Activated T-cell treated with anti-CD3 and anti-CD28 coated beads, Interleukin-2, amount 50 U/mL, for 72 hours (primary cell): ENCODE results near the gene ABTB2. TPM values are rescaled to one million over a fixed set of nuclear protein-coding genes. Genes with fewer than 3 reads are reported as not detected.

Source experiments
- ATAC-seq, 2 donors: fragments of 150-1000 bp; cut with Tn5 transposase; replicated peaks in 1 of 2; 2 replicates each; pipeline ENCODE4 v1.10.0; 2021; ENCODE audit warnings: moderate library complexity in 2 of 2, mild to moderate bottlenecking in 1 of 2
- DNase-seq, 2 donors: peaks; one replicate each; pipeline ENCODE4 v3.0.0; 2021 to 2022; ENCODE audit warnings: mixed read lengths in 1 of 2
- H3K27ac Mint-ChIP-seq: one replicate; pipeline ENCODE4 v1.8.0; 2022; ENCODE audit warnings: mild to moderate bottlenecking, moderate library complexity, mixed read lengths
- H3K27me3 Mint-ChIP-seq: one replicate; pipeline ENCODE4 v1.8.0; 2022; ENCODE audit warnings: low read depth, mixed read lengths
- H3K36me3 Mint-ChIP-seq, 2 donors: one replicate each; pipeline ENCODE4 v1.8.0; 2022; ENCODE audit warnings: mixed read lengths in 2 of 2, mild to moderate bottlenecking in 1 of 2; ENCODE audit not compliant: insufficient read depth in 2 of 2
- H3K4me1 Mint-ChIP-seq: one replicate; pipeline ENCODE4 v1.8.0; 2022; ENCODE audit warnings: low read depth, mixed read lengths
- H3K4me3 Mint-ChIP-seq, 2 donors: one replicate each; pipeline ENCODE4 v1.8.0; 2022; ENCODE audit warnings: mild to moderate bottlenecking in 2 of 2, mixed read lengths in 2 of 2, moderate library complexity in 2 of 2
- H3K9me3 Mint-ChIP-seq, 2 donors: one replicate each; pipeline ENCODE4 v1.8.0; 2022; ENCODE audit warnings: mixed read lengths in 2 of 2
- total RNA-seq, 2 donors: library from RNA; stranded (reverse); gene quantifications; one replicate each; pipeline ENCODE4 v1.2.3, GENCODE V29; 2022

Gene ABTB2
- total RNA-seq, 2 donors from 2014 or later = 2.2 to 5.6 TPM

DNA sequence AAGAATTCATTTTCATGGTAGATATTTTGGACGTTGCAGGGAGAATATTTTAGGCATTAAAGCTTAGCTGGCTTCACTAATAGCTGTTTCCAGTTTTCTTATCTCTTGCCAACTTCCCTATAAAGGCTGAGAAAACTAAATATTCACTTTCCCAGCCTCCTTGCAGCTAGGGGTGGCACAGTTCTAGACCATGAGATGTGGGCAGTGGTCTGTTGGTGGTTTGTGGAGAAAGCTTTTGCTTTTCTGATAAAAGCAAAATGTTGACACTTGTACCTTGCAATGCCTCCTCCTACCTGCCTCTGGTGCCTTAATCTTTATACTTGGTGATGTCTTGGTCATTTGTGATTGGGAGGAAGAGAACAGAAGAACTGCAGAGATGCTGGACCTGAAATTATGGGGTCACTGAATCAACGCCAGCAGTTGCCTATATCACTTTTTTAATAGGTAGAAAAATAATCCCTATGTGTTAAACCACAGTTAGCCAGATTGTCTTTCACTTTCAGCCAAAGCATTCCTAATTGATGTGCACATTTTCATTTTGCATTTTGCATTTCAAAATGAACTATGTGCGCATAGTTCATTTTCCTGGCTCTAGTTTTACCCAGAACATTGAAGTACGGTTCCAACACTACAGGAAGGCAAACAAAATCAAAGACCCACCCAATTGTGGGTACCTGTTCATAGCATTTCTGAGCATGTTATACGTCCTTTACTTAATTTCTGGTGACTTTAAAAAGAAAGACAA is 24.9 kb upstream of the ABTB2 start:
- H3K4me1 Mint-ChIP-seq = peaks cover 6% of the 10 kb centered on the region
- peaks cover 5 to 8% of the 10 kb centered on the region in 2 donors for H3K36me3 Mint-ChIP-seq
- ATAC-seq (no peak), DNase-seq (no peak)
- peaks cover 24% of the 10 kb centered on the region for H3K27me3 Mint-ChIP-seq
- peaks cover 0 to 1% of the 10 kb centered on the region in 2 donors for H3K9me3 Mint-ChIP-seq
- H3K27ac Mint-ChIP-seq = no peak overlapping the region
- no peak overlapping the region for H3K4me3 Mint-ChIP-seq

DNA sequence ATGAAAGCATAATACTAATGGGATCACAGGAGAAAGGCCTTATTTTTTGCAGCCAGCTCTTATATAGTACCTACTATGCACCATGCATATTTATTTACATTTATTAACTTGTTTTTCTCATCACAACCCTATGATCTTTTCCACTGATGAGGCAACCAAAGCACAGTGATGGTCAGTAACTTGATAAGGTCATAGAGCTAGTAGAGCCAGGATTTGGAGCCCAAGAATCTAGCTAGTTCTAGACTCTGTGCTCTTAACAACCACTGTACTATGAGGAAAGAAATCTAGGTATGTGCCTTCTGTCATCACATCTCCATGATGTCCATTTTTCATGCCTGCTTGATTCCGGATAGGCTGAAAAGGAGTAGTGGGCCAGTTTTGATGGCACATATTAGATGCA is 24.0 kb upstream of the ABTB2 start:
- Mint-ChIP-seq H3K27me3 (peaks cover 24% of the 10 kb centered on the region), H3K9me3 (peaks cover 3 to 5% of the 10 kb centered on the region in 2 donors), H3K36me3 (peaks cover 10 to 14% of the 10 kb centered on the region in 2 donors), H3K4me1 (peaks cover 6% of the 10 kb centered on the region), H3K27ac (no peak overlapping the region), H3K4me3 (no peak overlapping the region)
- DNase-seq (no peak), ATAC-seq (no peak)

DNA sequence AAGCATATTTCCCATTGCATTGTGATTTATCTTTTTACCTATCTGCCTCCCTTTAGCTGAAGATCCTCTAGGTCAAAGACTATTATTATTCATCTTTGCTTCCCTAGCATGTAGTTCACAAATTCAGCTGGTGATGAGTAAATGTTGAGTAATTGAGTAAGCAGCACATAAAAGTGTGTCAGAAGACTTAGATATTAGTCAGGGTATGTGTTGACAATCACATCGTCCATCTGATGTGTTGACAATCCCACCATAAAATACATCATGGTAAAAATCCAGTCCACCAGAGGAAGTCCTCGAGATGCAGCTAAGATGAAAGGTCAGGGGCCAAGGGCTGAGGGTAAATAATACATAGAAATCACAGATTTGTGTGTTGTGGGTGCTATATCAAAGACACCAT is 22.9 kb upstream of the ABTB2 start:
- Mint-ChIP-seq H3K4me3 (no peak overlapping the region), H3K27me3 (peaks cover 24% of the 10 kb centered on the region), H3K36me3 (peaks cover 10 to 16% of the 10 kb centered on the region in 2 donors), H3K27ac (no peak overlapping the region), H3K4me1 (peaks cover 6% of the 10 kb centered on the region), H3K9me3 (peaks cover 4 to 6% of the 10 kb centered on the region in 2 donors)
- DNase-seq = no peak
- peak; percentile 55 to 77 for ATAC-seq

DNA sequence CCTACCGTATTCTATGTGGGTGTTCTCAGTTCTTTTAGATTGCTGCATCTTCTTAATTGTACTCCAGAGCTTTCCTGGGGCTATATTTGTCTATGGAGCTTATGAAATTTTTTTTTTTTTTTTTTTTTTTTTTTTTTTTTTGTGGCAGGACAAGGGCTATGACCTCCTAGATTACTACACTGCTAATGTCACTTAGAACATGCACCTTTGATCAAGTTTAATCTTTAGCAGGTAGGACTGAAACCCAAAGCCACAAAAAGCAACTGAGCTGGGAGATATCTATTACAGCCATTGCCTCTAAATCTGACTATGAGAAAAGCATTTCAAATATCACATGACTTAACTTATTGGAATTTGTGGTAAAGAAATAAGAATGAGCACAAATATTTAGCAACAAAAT is 21.7 kb upstream of the ABTB2 start:
- H3K27ac Mint-ChIP-seq = no peak overlapping the region
- peaks cover 16 to 22% of the 10 kb centered on the region in 2 donors for H3K36me3 Mint-ChIP-seq
- H3K4me1 Mint-ChIP-seq = peaks cover 6% of the 10 kb centered on the region
- ATAC-seq = no peak
- H3K27me3 Mint-ChIP-seq = peaks cover 24% of the 10 kb centered on the region
- no peak overlapping the region for H3K4me3 Mint-ChIP-seq
- peaks cover 6 to 10% of the 10 kb centered on the region in 2 donors for H3K9me3 Mint-ChIP-seq
- no peak for DNase-seq

DNA sequence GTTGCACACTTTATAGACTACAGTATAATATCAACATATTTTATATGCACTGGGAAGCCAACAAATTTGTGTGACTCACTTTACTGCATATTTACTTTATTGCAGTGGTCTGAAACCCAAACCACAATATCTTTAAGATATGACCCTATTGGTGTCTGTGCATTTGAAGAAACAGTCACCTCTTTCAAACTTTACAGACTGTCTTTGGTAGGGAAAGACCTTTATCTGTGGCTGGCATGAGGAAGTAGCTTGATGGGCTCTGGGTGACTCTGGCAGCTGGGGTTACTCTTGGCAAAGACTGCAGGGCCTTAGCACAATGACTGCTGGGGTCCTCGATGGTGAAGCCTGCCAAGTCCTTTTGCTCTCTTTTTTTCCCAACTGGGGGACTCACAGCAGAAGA is 21.3 kb upstream of the ABTB2 start:
- H3K27me3 Mint-ChIP-seq = peaks cover 24% of the 10 kb centered on the region
- H3K36me3 Mint-ChIP-seq = peaks cover 18 to 25% of the 10 kb centered on the region in 2 donors
- H3K27ac Mint-ChIP-seq = no peak overlapping the region
- H3K4me1 Mint-ChIP-seq = peaks cover 6% of the 10 kb centered on the region
- DNase-seq (no peak), ATAC-seq (peak in 1 of 2 donors; percentile 44)
- H3K4me3 Mint-ChIP-seq = no peak overlapping the region
- H3K9me3 Mint-ChIP-seq = peaks cover 9 to 10% of the 10 kb centered on the region in 2 donors

DNA sequence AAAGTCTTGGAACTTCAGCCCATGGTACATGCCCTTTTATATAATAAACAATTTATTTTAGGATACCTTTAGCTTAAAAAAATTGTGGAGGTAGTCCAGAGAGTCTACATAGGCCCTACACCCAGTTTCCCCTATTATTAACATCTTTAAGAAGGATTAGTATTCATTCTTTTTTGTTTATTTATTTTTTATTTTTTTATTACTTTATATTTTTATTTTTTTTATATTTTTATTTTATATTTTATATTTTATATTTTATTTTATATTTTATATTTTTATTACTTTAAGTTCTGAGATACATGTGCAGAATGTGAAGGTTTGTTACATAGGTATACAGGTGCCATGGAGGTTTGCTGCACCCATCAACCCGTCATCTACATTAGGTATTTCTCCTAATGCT is 15.9 kb upstream of the ABTB2 start:
- peaks cover 22% of the 10 kb centered on the region for H3K4me1 Mint-ChIP-seq
- peaks cover 9 to 10% of the 10 kb centered on the region in 2 donors for H3K9me3 Mint-ChIP-seq
- no peak overlapping the region for H3K4me3 Mint-ChIP-seq
- peaks cover 12% of the 10 kb centered on the region for H3K27me3 Mint-ChIP-seq
- peaks cover 17 to 21% of the 10 kb centered on the region in 2 donors for H3K36me3 Mint-ChIP-seq
- no peak overlapping the region for H3K27ac Mint-ChIP-seq
- DNase-seq = no peak
- ATAC-seq = no peak

DNA sequence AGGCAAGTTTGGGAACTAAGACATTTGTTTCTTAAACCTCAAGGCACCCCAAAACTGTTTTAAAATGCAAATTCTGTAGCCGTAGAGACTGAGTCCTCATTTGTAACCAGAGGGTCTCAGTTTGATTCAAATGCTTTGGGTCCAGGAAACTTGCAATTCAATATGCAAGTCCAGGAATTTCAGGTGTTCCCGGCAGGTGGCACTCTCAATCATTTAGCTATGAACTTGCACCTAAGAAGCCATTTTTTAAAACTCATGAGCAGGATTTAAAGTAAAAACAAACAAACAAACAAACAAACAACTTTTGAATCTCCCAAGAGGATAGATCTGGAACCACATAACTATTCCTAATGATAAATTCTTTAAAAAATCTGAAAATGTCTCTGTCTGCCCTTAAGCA is 8.7 kb upstream of the ABTB2 start:
- Mint-ChIP-seq H3K36me3 (peaks cover 0 to under 1% of the 10 kb centered on the region in 2 donors), H3K27me3 (peaks cover 47% of the 10 kb centered on the region), H3K27ac (no peak overlapping the region), H3K9me3 (no peaks in the 10 kb centered on the region), H3K4me1 (peaks cover 24% of the 10 kb centered on the region), H3K4me3 (no peak overlapping the region)
- ATAC-seq = no peak
- no peak for DNase-seq

DNA sequence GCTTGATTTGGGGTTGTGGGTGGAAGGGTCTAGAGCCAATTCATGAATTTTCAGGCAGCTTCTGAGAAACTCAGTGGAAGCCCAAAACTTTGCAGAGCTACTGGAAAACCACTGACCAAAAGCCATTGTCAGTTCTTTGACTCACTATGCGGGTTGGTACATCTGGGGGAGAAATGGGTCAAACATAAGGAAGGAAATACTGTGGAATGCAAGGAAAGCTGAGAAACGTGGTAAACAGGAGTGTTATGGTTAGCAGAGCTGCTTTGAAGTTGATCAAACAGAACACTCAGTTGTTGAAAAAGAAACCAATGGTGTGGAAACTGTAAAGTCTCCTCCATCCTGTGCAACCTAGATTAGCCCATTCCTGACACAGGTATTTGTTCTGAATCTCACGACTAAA is 6.3 kb upstream of the ABTB2 start:
- ATAC-seq (peak in 1 of 2 donors; percentile 25), DNase-seq (no peak)
- H3K27ac Mint-ChIP-seq = no peak overlapping the region
- no peaks in the 10 kb centered on the region for H3K9me3 Mint-ChIP-seq
- H3K27me3 Mint-ChIP-seq = peaks cover 59% of the 10 kb centered on the region
- H3K36me3 Mint-ChIP-seq = no peaks in the 10 kb centered on the region
- no peak overlapping the region for H3K4me3 Mint-ChIP-seq
- H3K4me1 Mint-ChIP-seq = peaks cover 15% of the 10 kb centered on the region

DNA sequence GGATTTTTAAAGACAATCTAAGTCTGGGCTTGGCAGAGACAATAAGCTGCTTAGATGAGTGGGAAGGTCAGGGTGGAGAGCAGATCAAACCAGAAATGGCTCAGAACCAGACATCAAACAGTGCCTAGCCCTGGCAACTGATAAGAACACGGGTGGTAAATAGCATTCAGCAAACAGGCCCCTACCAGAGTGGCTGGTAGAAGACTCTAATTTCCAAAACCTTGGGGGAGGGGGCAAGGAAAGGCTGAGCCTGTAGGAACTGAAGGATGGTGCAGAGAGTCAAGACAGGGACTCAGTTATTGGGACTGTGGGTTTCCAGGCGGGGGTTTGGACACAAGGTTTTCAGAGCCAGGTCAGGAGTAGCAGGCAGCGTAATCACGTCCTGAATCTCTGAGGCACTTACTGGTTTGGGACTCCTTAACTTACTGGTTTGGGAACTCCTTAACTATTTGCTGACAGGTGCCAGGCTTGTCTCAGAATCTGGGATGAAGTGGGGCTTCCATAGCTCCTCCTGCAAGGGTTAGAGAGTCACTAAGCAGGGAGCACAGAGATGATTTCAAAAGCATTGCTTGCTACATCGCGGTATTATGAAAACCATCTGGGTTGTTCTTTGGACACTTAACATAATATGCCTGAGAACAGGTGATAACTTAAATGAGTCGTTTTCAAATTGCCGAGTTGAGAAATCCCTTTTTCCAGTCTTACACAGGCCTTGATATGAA is 5.7 kb upstream of the ABTB2 start:
- no peak for DNase-seq
- H3K27me3 Mint-ChIP-seq = peaks cover 55% of the 10 kb centered on the region

DNA sequence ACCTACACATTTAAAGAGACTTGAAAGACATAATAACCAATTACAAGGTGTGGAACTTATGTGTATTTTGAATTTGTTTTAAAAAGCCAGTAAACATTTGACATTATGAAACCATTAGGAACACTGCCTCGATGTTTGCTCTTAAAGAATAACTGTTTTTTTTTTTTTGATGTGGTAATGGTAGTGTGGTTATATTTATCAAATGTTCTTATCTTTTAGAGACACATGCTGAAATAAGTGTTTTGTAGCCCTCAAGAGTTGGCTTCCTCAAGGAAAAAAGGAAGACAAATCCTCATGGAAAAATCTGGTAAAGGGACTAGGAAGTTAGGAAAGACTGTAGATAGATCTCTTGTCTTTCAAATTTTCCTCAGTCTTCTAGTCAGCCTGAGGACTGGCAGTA is 2.2 kb upstream of the ABTB2 start:
- Mint-ChIP-seq H3K27me3 (peaks cover 44% of the 10 kb centered on the region), H3K4me1 (peaks cover 33% of the 10 kb centered on the region), H3K36me3 (no peaks in the 10 kb centered on the region), H3K4me3 (no peak overlapping the region), H3K27ac (no peak overlapping the region), H3K9me3 (no peaks in the 10 kb centered on the region)
- no peak for DNase-seq
- ATAC-seq = no peak

More for the DNA sequence above, 5.7 kb upstream of the ABTB2 start:
- no peak overlapping the region for H3K4me3 Mint-ChIP-seq
- ATAC-seq = no peak
- peaks cover 19% of the 10 kb centered on the region for H3K4me1 Mint-ChIP-seq
- H3K27ac Mint-ChIP-seq = no peak overlapping the region
- H3K9me3 Mint-ChIP-seq = no peaks in the 10 kb centered on the region
- H3K36me3 Mint-ChIP-seq = no peaks in the 10 kb centered on the region

DNA sequence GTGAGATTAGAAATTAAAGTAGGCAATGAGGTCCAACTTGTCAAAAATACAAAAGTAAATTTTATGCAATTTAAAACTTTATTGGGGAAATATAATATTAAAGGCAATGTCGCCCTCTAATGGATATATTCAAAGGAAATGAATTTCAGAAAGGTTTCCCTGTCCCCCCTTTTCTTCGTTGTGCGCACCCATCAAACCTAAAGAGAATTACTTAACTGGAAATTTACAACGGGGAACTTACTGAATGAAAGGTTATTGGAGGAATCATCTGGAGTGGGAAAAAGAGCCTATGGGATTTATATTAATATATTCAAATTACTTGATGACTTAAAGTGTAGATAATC is 1.7 kb upstream of the ABTB2 start:
- H3K4me3 Mint-ChIP-seq = peak overlapping the region; percentile 92 to 94
- DNase-seq (no peak), ATAC-seq (no peak)
- H3K27me3 Mint-ChIP-seq = peaks cover 49% of the 10 kb centered on the region
- H3K9me3 Mint-ChIP-seq = no peaks in the 10 kb centered on the region
- H3K4me1 Mint-ChIP-seq = peaks cover 33% of the 10 kb centered on the region
- no peak overlapping the region for H3K27ac Mint-ChIP-seq
- H3K36me3 Mint-ChIP-seq = no peaks in the 10 kb centered on the region

DNA sequence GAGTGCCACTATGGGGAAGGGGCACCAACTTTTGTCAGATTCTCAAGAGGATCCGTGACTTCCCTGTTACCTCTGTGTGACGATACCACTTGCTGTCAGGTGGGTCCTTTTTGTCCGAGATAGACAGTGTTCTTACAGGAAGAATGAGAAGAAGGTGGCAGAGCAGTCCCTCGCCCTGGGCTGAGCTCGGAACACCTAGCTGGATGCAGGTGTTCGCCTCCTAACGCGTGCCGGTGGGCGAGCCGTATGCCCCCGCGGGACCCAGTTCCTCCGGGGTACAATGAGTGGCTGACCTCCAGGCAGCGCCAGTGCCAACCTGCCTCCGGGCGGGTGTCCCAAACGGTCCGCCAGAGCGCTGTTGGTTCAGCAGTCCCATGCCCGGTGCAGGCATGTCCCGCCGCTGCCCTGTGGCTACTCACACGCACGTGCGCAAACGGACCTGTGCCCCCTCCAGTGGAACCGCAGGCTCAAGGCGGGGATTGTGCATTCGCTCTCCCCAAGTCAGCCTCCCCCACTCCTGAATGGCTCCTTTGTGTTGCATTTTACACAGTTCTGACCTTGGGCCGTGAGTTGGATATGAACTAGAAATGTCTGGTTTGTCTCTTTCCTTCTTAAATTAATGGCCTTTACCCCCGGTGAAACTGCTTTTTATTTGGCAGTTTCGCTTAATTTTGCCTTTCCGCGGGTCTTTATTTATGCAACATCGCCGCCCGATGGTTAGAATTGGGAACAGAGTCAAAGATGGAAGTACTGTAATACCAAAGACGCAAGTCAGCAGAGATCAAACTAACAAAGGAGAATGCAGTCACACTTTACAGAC is 1.1 kb upstream of the ABTB2 start:
- Mint-ChIP-seq H3K9me3 (no peaks in the 10 kb centered on the region), H3K4me3 (peak overlapping the region; percentile 92 to 94), H3K4me1 (peaks cover 27% of the 10 kb centered on the region), H3K36me3 (no peaks in the 10 kb centered on the region), H3K27ac (peak overlapping the region; percentile 43), H3K27me3 (peaks cover 55% of the 10 kb centered on the region)
- ATAC-seq (peak; percentile 9 to 11), DNase-seq (peak; percentile 71 to 72)

DNA sequence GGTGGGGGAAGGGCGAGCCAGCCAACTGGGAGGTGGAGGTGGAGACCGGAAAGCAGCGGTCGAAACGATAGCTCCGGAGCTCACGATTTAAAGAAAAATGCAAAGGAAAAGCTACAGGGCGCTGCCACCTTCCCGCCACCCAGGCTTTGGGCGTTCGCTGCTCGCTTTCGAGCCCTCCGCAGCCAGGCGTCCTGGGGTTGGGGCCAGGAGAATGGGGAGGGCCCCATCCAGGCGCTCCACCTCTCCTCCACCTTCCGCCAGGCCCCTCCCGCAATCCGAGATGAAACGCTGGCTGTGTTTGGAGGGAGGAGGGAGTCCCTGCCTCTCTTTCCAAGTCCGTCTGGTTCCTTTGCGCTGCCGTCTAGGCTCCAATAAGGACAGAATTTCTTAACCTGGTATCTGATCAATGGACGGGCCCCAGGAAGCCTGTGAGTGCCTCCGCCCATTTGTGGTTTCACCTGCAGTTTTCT is 483 bp upstream of the ABTB2 start:
- no peak for DNase-seq
- H3K36me3 Mint-ChIP-seq = no peaks in the 10 kb centered on the region
- H3K27ac Mint-ChIP-seq = no peak overlapping the region
- peaks cover 62% of the 10 kb centered on the region for H3K27me3 Mint-ChIP-seq
- no peaks in the 10 kb centered on the region for H3K9me3 Mint-ChIP-seq
- H3K4me3 Mint-ChIP-seq = peak overlapping the region; percentile 92 to 94
- peaks cover 24% of the 10 kb centered on the region for H3K4me1 Mint-ChIP-seq
- peak; percentile 31 to 39 for ATAC-seq
